Uterus (tissue), 4 donors: Measurements from ENCODE around the gene DIP2B. TPM values are rescaled to one million over a fixed set of nuclear protein-coding genes. Genes with fewer than 3 reads are reported as not detected.

Experiments used
- DNase-seq, 2 donors: peaks; one replicate each; pipeline ENCODE4 v3.0.0-alpha.2; 2019 to 2020
- H3K27ac ChIP-seq, 2 donors: fragments of 200-600 bp; sonication (generic); 1 replicate in 1 of 2; 2 replicates in 1 of 2; pipeline ENCODE4 v1.5.1; 2016 to 2018
- H3K27me3 ChIP-seq, 2 donors: fragments of 200-600 bp; sonication (generic); one replicate each; pipeline ENCODE4 v1.5.1; 2018 to 2019; ENCODE audit warnings: control low read depth in 1 of 2
- H3K36me3 ChIP-seq, 2 donors: fragments of 200-600 bp; sonication (generic); one replicate each; pipeline ENCODE4 v1.5.1; 2019; ENCODE audit warnings: control low read depth in 1 of 2
- H3K4me1 ChIP-seq, 2 donors: fragments of 200-600 bp; sonication (generic); one replicate each; pipeline ENCODE4 v1.5.1; 2018 to 2019; ENCODE audit warnings: control low read depth in 1 of 2
- H3K4me3 ChIP-seq, 2 donors: fragments of 200-600 bp; sonication (generic); 1 replicate in 1 of 2; 2 replicates in 1 of 2; pipeline ENCODE4 v1.5.1; 2018 to 2019; ENCODE audit warnings: mild to moderate bottlenecking in 1 of 2
- H3K9me3 ChIP-seq, 2 donors: fragments of 200-600 bp; sonication (generic); one replicate each; pipeline ENCODE4 v1.5.1; 2019; ENCODE audit warnings: control low read depth in 1 of 2
- CTCF ChIP-seq, 4 experiments: fragments of 200-600 bp in 2 of 4; fragments of 450-650 bp in 2 of 4; sonication (generic) in 2 of 4; IDR thresholded peaks; one replicate each; pipeline ENCODE4 v1.5.1; 2016 to 2019; ENCODE audit warnings: antibody characterized with exemption in 4 of 4, mild to moderate bottlenecking in 2 of 4, moderate library complexity in 1 of 4
- POLR2A ChIP-seq, 2 donors: fragments of 450-650 bp; IDR thresholded peaks; one replicate each; pipeline ENCODE4 v1.6.1; 2016; ENCODE audit warnings: antibody characterized with exemption in 2 of 2, mild to moderate bottlenecking in 1 of 2, moderate library complexity in 1 of 2
- intact Hi-C: fragments of 100-400 bp; cut with DNase I; formaldehyde crosslinking; loops from one replicate; pipeline ENCODE4 v1.15.1; 2023; ENCODE audit warnings: low total_unique reads
- total RNA-seq, 4 donors: library from RNA; depleted of rRNA in 3 of 4; stranded (reverse); fragments of >200 nt in 3 of 4; gene quantifications; one replicate each; pipeline versions ENCODE4 v1.1.0 to v1.2.4, GENCODE V29; 2014 to 2023
- donor health status: DM: yes; HTN: yes; CAD: no.

DIP2B gene
- total RNA-seq, 4 donors from 2014 or later: 5.6 to 47.0 (median 14.9) TPM

GRCh38 chr12:50751948-50752721, 247.3 kb downstream of the DIP2B start:
- no peak for TF ChIP-seq POLR2A (IDR thresholded peaks at IDR 0.05)
- TF ChIP-seq CTCF (IDR thresholded peaks at IDR 0.05): no peak
- intact Hi-C loops: no loop called here
- H3K27ac ChIP-seq: peak overlapping the region in 1 of 2 donors; percentile 35
- no peak for DNase-seq
- H3K9me3 ChIP-seq: no peaks in the 10 kb centered on the region
- no peaks in the 10 kb centered on the region for H3K4me1 ChIP-seq
- no peaks in the 10 kb centered on the region for H3K36me3 ChIP-seq
- no peak overlapping the region for H3K4me3 ChIP-seq
- H3K27me3 ChIP-seq: no peaks in the 10 kb centered on the region

- Histone ChIP-seq H3K4me1 (no peaks in the 10 kb centered on the region), H3K36me3 (no peaks in the 10 kb centered on the region), H3K4me3 (no peak overlapping the region), H3K27ac (no peak overlapping the region), H3K27me3 (no peaks in the 10 kb centered on the region), H3K9me3 (no peaks in the 10 kb centered on the region)
- intact Hi-C loops: no loop called here
- no peak for TF ChIP-seq POLR2A (IDR thresholded peaks at IDR 0.05)
- no peak for TF ChIP-seq CTCF (IDR thresholded peaks at IDR 0.05)
- no peak for DNase-seq
Measured at GRCh38 chr12:50753232-50753769, 248.5 kb downstream of the DIP2B start.

- Histone ChIP-seq H3K9me3 (no peaks in the 10 kb centered on the region), H3K36me3 (no peaks in the 10 kb centered on the region), H3K4me3 (peak within 1 kb of the TSS; percentile 88 to 92), H3K4me1 (peaks cover 13% of the 10 kb centered on the region in 2 donors), H3K27me3 (no peaks in the 10 kb centered on the region), H3K27ac (peak within 1 kb of the TSS; percentile 97 to 98)
- DNase-seq: peak; percentile 86 to 90
- intact Hi-C loops: no loop called here
- TF ChIP-seq CTCF (IDR thresholded peaks at IDR 0.05) (peak in 2 of 4 experiments; percentile 10 to 13), POLR2A (IDR thresholded peaks at IDR 0.05) (peak in 1 of 2 donors; percentile 76)
Measured at GRCh38 chr12:50763639-50764285, 259.0 kb downstream of the DIP2B start, which contains the start of gene ATF1. ATF1 (plus strand) TSS chr12:50764101; CDS start chr12:50780146, 16,045 bp downstream.

GRCh38 chr12:50764286-50765094, 259.7 kb downstream of the DIP2B start:
- Histone ChIP-seq H3K4me1 (peaks cover 13% of the 10 kb centered on the region in 2 donors), H3K27me3 (no peaks in the 10 kb centered on the region), H3K4me3 (peak overlapping the region; percentile 88 to 92), H3K27ac (peak overlapping the region; percentile 97 to 98), H3K9me3 (no peaks in the 10 kb centered on the region), H3K36me3 (no peaks in the 10 kb centered on the region)
- TF ChIP-seq CTCF (IDR thresholded peaks at IDR 0.05): no peak
- TF ChIP-seq POLR2A (IDR thresholded peaks at IDR 0.05): no peak
- intact Hi-C loops: no loop called here
- peak; percentile 36 to 56 for DNase-seq
